CD4-positive, alpha-beta T cell treated with Interleukin-17A for 4 hours (primary cell): ENCODE measurements around the gene CXorf51B.
"Not testable (repeated sequence)": the region's sequence is repeated elsewhere in the genome, so short reads cannot be mapped to it uniquely, and the experiment has no call there.

Experiments
- DNase-seq: peaks from one replicate; pipeline ENCODE4 v3.0.0-alpha.2; 2020; ENCODE audit warnings: mixed read lengths

Gene CXorf51B

DNA sequence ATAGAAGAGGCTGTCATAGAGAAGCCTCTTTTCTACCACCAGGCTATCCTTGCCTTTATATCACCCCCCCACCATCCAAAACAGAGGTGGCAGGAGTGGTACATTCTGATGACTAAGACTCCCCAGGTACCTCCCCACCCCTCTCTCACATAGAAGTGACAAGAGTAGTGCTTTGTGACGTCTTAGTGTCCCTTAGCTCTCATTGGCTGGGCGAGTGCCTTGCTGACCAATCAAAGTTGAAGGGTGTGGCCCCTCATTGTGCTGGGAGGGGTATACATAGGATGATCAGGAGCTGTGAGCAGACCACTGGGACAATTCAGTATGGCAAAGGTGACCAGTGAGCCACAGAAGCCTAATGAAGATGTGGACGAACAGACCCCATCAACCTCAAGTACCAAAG is at the start of gene CXorf51B:
Gene CXorf51B, plus strand, starts transcription at position 301 of the 400 bp plus-strand sequence. Its CDS starts 21 bp downstream, at position 322.
- DNase-seq = not testable (repeated sequence)

DNA sequence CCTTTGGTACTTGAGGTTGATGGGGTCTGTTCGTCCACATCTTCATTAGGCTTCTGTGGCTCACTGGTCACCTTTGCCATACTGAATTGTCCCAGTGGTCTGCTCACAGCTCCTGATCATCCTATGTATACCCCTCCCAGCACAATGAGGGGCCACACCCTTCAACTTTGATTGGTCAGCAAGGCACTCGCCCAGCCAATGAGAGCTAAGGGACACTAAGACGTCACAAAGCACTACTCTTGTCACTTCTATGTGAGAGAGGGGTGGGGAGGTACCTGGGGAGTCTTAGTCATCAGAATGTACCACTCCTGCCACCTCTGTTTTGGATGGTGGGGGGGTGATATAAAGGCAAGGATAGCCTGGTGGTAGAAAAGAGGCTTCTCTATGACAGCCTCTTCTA is 5.1 kb downstream of the CXorf51B start, which contains the start of gene CXorf51A:
Gene CXorf51A, minus strand, starts transcription at position 101 of the 400 bp plus-strand sequence. Its CDS starts 21 bp downstream, at position 80.
- DNase-seq = not testable (repeated sequence)

DNA sequence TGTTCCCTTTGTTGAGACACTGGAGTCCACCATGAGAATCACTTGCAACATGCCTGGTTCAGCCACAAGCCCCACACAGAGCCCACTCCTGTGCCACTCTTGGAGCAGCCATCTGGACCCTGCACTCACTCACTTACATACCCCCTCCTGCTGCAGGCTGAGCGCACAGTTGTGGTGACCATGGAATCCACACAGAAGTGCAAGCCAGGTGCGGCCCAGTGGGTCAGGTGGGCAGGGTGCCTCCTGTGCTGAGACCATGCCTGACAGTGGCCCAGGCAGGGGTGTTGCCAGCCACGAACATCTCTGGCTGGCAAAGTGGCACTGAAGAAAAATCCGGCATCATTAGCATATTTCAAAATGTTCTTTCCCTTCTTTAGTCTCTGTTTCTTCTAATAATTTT is 22.4 kb downstream of the CXorf51B start:
- DNase-seq = no peak

DNA sequence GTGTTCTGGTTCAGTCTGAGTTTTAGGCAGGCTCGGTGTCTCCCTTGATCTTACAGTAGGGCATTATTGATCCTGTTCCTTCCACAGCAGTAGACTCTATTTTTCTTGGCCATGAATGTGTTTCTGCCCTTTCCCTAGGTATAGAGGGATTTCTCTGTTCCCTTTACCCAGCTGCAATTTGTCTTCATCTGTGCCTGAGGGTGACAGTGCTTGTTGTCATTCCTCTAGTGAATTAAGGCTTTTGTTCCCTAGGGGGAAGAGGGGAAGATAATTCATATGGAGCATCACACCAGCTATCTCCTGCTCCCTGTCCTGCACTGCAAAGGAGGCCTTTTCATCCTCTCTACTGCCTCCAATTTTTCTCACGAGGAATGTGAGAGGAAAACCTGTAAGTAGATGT is 44.7 kb downstream of the CXorf51B start:
- DNase-seq = no peak
